HG02973 (cell line): Measurements from ENCODE around the gene MAPK1IP1L.
"Not testable (repeated sequence)": the region's sequence is repeated elsewhere in the genome, so short reads cannot be mapped to it uniquely, and the experiment has no call there.

Experiments
- ATAC-seq: cut with Tn5 transposase; IDR thresholded peaks from one replicate; pipeline ENCODE4 v1.9.1; 2021; ENCODE audit warnings: moderate library complexity; ENCODE audit not compliant: unreplicated experiment

The MAPK1IP1L gene

DNA sequence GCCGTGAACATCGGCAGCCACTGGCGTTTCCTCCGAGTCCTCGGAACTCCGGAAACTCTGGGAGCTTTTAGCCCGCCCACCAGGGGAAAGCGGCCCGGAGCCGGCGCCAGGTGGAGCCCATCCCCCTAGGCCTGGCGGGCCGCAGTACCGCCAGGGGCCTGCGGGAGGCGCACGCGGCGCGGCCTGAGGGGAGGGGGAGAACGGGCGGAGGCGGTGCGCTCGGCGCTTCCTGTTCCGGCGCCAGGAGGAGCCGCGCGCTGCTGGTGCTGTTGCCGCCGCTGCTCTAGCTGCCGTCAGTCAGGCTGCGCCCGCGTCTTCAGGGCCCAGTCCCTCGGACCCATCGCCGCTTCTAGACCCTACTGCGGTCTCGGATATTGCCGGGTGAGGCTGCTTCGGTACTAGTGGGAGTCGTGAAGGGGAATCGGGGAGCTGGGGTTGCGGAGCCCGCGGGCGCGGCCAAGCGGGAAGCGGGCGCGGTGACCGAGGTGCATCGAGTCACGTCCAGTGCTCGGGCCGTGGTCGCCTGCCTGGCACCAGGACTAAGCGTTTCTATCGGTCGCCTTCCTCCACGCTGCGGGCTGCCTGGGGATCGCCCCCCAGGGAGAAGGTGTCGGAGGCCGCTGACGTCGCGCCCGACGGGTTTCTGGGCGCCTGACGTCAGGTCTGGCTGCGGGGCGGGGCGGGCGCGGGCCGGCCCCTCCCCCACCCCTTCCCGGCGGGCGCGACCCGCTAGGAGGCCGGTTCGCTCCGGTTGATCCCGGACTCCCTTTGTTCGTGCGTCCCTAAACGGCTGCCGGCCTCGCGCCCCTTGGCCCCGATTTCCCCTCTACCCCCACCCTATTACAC lies at the start of gene MAPK1IP1L:
TSS of gene MAPK1IP1L (plus strand) at position 225 of the 846 bp plus-strand sequence. CDS start 10,037 bp downstream, outside the sequence.
- peak; percentile 83 for ATAC-seq

DNA sequence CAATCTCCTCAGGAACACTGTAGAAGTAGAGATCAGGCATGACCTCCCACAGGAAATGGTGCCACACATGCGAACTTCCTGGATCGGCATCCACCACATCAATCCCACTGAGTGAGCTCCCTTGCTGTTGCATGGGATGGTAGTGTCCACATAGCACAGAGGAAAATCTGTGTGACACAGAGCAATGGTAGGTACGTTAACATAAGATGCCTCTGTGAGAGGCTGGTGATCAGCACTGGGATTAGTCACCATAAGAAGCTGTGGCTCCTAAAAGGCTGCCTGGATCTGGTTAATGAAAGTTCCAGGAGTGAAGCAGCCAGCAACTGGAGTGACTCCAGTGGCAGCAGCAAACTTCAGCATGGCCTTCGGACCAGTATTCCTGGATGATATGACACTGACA lies 46.4 kb upstream of the MAPK1IP1L start:
- no peak for ATAC-seq

GRCh38 chr14:55015006-55015405 lies 36.4 kb upstream of the MAPK1IP1L start:
- no peak for ATAC-seq

GRCh38 chr14:55019968-55020554 lies 31.4 kb upstream of the MAPK1IP1L start:
- no peak for ATAC-seq

DNA sequence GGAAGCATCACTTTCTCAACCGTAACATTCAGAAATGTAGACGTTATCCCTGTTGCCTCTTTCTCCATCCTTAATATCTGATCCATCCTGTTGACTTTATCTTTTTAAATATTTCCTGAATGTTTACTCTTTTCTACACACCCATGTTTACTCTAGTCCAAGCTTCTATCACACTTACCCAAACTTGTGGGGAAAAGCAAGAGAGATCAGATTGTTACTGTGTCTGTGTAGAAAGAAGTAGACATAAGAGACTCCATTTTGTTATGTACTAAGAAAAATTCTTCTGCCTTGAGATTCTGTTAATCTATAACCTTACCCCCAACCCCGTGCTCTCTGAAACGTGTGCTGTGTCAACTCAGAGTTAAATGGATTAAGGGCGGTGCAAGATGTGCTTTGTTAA lies 27.1 kb upstream of the MAPK1IP1L start:
- ATAC-seq, result not testable (repeated sequence)

GRCh38 chr14:55025948-55026347 lies 25.5 kb upstream of the MAPK1IP1L start:
- no peak for ATAC-seq

- no peak for ATAC-seq
Measured at GRCh38 chr14:55026441-55026792, 25.0 kb upstream of the MAPK1IP1L start.

- peak; percentile 84 for ATAC-seq
Measured at GRCh38 chr14:55026793-55027561, 24.5 kb upstream of the MAPK1IP1L start, which contains the start of the genes SOCS4 and WDHD1. TSS of gene SOCS4 (plus strand) at chr14:55027236. CDS start at chr14:55043042, 15,806 bp downstream. TSS of gene WDHD1 (minus strand) at chr14:55027099. CDS start at chr14:55026787, 312 bp downstream.

GRCh38 chr14:55028066-55028465 lies 23.4 kb upstream of the MAPK1IP1L start:
- no peak for ATAC-seq

GRCh38 chr14:55028476-55028875 lies 23.0 kb upstream of the MAPK1IP1L start:
- no peak for ATAC-seq

DNA sequence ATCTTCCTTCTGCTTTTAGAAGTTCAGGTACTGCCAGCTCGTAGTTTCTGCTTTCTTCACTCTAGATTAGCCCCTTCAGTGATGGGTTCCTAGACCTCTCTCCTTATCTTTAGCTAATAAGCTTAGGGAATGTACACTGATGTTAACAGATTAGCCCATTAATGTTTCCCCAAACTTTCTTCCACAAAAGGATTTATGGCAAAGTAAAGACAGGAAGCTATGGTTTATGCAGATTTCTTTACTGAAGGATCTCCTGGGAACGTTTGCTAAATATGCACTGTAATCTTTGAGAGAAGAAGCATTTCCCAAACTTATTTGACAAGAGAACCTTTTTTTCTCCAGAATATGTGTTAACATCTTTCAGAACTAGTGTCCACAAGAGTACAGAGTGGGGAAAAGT lies 20.3 kb upstream of the MAPK1IP1L start:
- no peak for ATAC-seq

DNA sequence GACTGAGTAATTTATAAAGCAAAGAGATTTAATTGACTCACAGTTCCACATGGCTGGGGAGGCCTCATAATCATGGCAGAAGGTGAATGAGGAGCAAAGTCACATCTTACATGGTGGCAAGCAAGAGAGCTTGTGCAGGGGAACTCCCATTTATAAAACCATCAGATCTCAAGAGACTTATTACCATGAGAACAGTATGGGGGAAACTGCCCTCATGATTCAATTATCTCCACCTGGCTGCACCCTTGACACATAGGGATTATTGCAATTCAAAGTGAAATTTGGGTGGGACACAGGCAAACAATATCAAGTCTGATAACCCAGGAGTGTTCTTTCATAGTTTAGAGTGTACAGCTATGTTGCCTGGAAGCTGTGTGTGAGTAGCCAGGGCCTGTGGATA lies 13.5 kb upstream of the MAPK1IP1L start:
- not testable (repeated sequence) for ATAC-seq

DNA sequence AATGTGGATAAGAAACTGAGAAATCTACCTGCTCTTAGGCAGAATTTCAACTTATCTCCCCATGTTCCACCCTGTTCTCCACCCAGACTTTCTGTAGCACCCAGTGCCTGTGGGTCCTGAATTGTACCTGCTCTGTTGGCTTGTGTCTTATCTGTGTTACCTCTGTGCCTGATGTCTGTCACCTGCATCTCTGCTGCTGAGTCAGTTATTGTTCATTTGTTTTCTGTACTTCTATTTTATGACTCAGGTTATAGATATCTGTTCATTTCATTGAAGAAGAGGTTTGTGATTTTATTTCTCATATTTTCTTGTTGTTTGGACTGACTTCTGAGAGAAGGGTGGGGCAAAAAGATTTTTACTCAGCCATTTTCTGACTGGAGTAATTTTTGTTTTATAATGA lies 12.7 kb upstream of the MAPK1IP1L start:
- no peak for ATAC-seq

GRCh38 chr14:55043528-55043927 lies 7.9 kb upstream of the MAPK1IP1L start:
- no peak for ATAC-seq

GRCh38 chr14:55045087-55045486 lies 6.4 kb upstream of the MAPK1IP1L start:
- no peak for ATAC-seq

DNA sequence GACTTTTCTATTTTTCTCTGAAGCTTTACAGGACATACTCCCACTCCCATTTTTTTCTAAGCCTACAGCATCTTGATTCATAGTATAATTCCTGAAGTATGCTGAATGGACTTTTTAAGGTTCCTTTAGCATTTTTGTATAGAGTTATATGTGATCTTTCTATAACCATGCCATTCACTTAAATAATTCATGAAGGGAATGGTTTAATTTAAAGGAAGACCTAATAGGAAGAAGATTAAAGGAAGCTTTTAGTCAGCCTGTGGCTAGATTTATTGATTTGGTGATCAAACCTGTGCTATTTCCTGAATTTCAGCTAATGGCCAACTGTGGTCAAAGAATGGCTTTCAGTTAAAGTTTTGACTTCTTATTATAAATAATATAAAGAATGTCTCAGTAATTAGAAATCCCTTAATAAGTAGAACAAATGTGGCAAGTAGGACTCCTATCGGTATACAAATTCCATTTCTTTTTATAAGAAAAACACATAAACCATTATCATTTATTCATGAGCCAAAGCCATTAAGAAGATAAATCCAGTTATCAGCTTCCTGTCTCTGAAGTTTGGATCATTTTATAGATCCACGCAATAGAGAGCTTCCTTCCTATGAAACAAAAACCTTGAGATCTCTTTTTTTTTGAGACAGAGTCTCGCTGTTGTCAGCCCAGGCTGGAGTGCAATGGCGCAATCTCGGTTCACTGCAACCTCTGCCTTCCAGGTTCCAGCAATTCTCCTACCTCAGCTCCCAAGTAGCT lies 4.0 kb upstream of the MAPK1IP1L start:
- ATAC-seq, result no peak

GRCh38 chr14:55048900-55049436 lies 2.5 kb upstream of the MAPK1IP1L start:
- no peak for ATAC-seq

DNA sequence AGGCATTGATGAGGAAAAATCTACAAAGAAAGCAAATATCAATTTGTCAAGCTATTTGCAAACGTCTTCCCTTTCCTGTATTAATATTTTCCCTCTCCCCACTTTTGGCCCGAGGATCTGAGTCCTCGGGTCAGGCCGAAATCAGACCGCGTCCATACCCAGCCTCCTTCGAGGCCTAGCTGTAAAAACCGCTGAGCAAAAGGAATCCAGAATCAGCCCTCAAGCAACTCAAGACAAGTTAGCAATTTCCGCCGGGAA lies 353 bp upstream of the MAPK1IP1L start:
- ATAC-seq, result peak; percentile 25

DNA sequence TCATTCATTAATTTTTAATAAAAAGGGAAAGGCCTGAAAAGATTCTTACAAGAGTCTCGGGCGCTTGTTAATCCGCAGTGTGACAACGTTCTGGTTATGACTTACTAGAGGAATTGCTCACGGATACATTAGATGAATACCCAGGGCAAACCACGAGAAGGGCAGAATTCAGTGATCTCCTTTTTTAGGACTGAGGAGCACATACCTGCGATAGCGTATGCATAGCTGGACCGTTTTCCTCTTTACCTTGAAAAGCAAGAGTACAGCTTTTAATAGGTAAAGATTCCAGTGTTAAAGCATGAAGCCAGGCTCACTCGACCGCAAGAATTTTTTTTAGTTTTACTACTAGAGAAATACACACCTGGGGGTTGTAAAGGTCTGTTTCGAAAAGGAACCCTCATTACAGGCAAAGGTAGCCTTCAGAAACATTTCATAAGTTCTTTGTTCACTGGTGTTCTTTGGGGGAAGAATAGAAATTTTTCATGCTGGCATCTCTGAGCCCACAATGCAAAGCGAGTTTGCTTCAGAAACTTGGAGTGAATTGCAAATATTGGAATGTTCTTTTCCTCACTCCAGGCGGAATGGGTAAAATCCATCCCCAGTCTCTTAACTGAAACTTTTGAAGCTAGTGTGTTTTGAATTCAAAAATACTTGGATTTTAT lies 953 bp downstream of the MAPK1IP1L start:
- ATAC-seq, result peak; percentile 13

DNA sequence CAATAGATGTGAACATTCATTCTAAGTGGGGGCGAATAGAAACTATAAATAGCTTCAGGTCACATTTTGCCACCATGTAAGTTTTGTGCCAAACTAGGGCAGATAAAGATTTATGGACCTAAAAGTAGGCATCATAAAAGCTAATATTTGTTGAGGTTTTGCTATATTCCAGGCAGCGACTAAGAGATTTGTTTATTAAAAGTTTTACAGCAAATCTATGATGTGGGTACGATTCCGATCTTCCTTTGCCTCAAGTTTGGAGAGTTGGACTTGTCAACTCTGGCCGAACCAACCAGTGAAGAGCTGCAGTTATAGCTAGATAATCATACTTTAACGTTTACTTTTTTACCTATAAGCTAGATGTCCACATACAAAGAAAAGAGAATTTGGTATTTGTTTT lies 1.6 kb downstream of the MAPK1IP1L start:
- ATAC-seq, result no peak
